Activated CD4-positive, alpha-beta T cell treated with anti-CD3 and anti-CD28 coated beads for 36 hours (primary cell): ENCODE data around the gene ATAD3C. TPM values are rescaled to one million over a fixed set of nuclear protein-coding genes. Genes with fewer than 3 reads are reported as not detected.
"Not testable (repeated sequence)": the region's sequence is repeated elsewhere in the genome, so short reads cannot be mapped to it uniquely, and the experiment has no call there.

Experiments
- ATAC-seq: fragments of 200-7000 bp; cut with Tn5 transposase; one replicate; pipeline ENCODE4 v1.10.0; 2021; ENCODE audit warnings: mild to moderate bottlenecking, moderate library complexity
- CTCF ChIA-PET: fragments of 350-600 bp; sonication (Branson Sonifier 250); formaldehyde crosslinking; loops from one replicate; lab custom pipeline; 2021; ENCODE audit warnings: antibody characterized with exemption; lab: Charles Lee
- POLR2A ChIA-PET: fragments of 350-600 bp; sonication (Branson Sonifier 250); formaldehyde crosslinking; loops from one replicate; lab custom pipeline; 2021; ENCODE audit warnings: antibody characterized with exemption, inconsistent platforms; lab: Charles Lee
- DNase-seq: peaks from one replicate; pipeline ENCODE4 v3.0.0-alpha.2; 2020
- H3K27ac Mint-ChIP-seq: one replicate; pipeline ENCODE4 v1.8.0; 2021; ENCODE audit warnings: mixed read lengths
- H3K27me3 Mint-ChIP-seq: one replicate; pipeline ENCODE4 v1.8.0; 2021; ENCODE audit warnings: mixed read lengths
- H3K36me3 Mint-ChIP-seq: one replicate; pipeline ENCODE4 v1.8.0; 2021; ENCODE audit warnings: low read depth, mixed read lengths
- H3K4me1 Mint-ChIP-seq: one replicate; pipeline ENCODE4 v1.8.0; 2021; ENCODE audit warnings: mixed read lengths
- H3K4me3 Mint-ChIP-seq: one replicate; pipeline ENCODE4 v1.8.0; 2021; ENCODE audit warnings: mild to moderate bottlenecking, moderate library complexity, mixed read lengths
- H3K9me3 Mint-ChIP-seq: one replicate; pipeline ENCODE4 v1.8.0; 2021; ENCODE audit warnings: low read depth, mixed read lengths
- intact Hi-C, 2 experiments: fragments of 100-400 bp; cut with DNase I in 1 of 2; cut with micrococcal nuclease in 1 of 2; formaldehyde crosslinking; loops; one replicate each; pipeline versions ENCODE4 v1.14.2 to v1.15.1; 2022 to 2024; cut with DNase I, micrococcal nuclease
- total RNA-seq, 2 experiments: library from RNA; stranded (reverse); gene quantifications; one replicate each; pipeline ENCODE4 v1.2.3, GENCODE V29; 2021

ATAD3C gene
- total RNA-seq, 2 experiments from 2014 or later: 0.30 to 0.39 TPM

GRCh38 chr1:1517973-1518620 is 68.6 kb downstream of the ATAD3C start:
- Mint-ChIP-seq H3K27ac (no peak overlapping the region), H3K4me1 (peaks cover 2% of the 10 kb centered on the region), H3K9me3 (no peaks in the 10 kb centered on the region), H3K27me3 (no peaks in the 10 kb centered on the region), H3K36me3 (peaks cover 21% of the 10 kb centered on the region), H3K4me3 (no peak overlapping the region)
- no peak for DNase-seq
- ChIA-PET POLR2A (no interaction called here), CTCF (no interaction called here)
- ATAC-seq: no peak
- intact Hi-C loops: loop anchor here in 1 of 2 experiments (10.0 kb wide), 1 partner anchor 243 kb away; the partner anchor contains the start of gene UBE2J2

DNA sequence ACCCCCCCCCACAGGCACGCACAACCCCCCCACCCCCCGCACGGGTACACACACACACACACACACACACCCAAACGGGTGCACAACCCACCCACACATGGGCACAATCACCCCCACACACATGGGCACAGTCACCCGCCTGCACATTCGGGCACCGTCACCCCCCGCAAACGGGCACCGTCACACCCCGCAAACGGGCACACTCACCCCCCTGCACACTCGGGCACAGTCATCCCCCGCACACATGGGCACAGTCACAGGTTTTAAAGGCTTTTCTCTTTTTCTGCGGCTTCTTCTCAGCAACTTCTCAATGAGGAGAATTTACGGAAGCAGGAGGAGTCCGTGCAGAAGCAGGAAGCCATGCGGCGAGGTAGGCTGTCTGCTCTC is 69.1 kb downstream of the ATAD3C start:
- intact Hi-C loops: loop anchor here in 1 of 2 experiments (10.0 kb wide), 1 partner anchor 244 kb away; the partner anchor contains the start of gene UBE2J2
- POLR2A ChIA-PET, H3K4me3 Mint-ChIP-seq, H3K9me3 Mint-ChIP-seq, DNase-seq, ATAC-seq, H3K27ac Mint-ChIP-seq, CTCF ChIA-PET, H3K4me1 Mint-ChIP-seq, H3K27me3 Mint-ChIP-seq: not testable (repeated sequence)
- H3K36me3 Mint-ChIP-seq: peaks cover 21% of the 10 kb centered on the region

Other genes starting within 250 kb of the ATAD3C start
- gene TNFRSF18, start 243.1 kb upstream of the ATAD3C start, total RNA-seq: 100 to 1,000 TPM in 1 of 2 experiments, 10 to 100 TPM in 1; 95.0 to 164 TPM
- 100 to 1,000 TPM; 340 to 418 TPM for gene TNFRSF4, start 235.5 kb upstream of the ATAD3C start, total RNA-seq
- 100 to 1,000 TPM; 108 to 128 TPM for gene SDF4, start 217.7 kb upstream of the ATAD3C start, total RNA-seq
- 10 to 100 TPM in 1 of 2 experiments, 1 to 10 TPM in 1; 9.4 to 12.2 TPM for gene B3GALT6, start 217.5 kb upstream of the ATAD3C start, total RNA-seq
- gene C1QTNF12, start 203.0 kb upstream of the ATAD3C start, total RNA-seq: 1 to 10 TPM; 1.1 to 1.6 TPM
- gene UBE2J2, start 175.8 kb upstream of the ATAD3C start, total RNA-seq: 10 to 100 TPM; 57.4 to 60.2 TPM
- gene SCNN1D, start 169.3 kb upstream of the ATAD3C start, total RNA-seq: 1 to 10 TPM; 3.6 to 3.8 TPM
- 10 to 100 TPM; 17.5 to 24.3 TPM for gene ACAP3, start 141.8 kb upstream of the ATAD3C start, total RNA-seq
- gene PUSL1, start 141.1 kb upstream of the ATAD3C start, total RNA-seq: 10 to 100 TPM; 13.7 to 18.0 TPM
- 100 to 1,000 TPM; 117 to 151 TPM for gene INTS11, start 125.0 kb upstream of the ATAD3C start, total RNA-seq
- 10 to 100 TPM in 1 of 2 experiments, 1 to 10 TPM in 1; 9.9 to 11.4 TPM for gene CPTP, start 124.9 kb upstream of the ATAD3C start, total RNA-seq
- gene TAS1R3, start 118.4 kb upstream of the ATAD3C start, total RNA-seq: under 1 TPM; 0.28 to 0.41 TPM
- 10 to 100 TPM; 35.3 to 35.5 TPM for gene DVL1, start 100.3 kb upstream of the ATAD3C start, total RNA-seq
- under 1 TPM; 0.25 to 0.49 TPM for gene MXRA8, start 91.1 kb upstream of the ATAD3C start, total RNA-seq
- 100 to 1,000 TPM in 1 of 2 experiments, 10 to 100 TPM in 1; 89.5 to 117 TPM for gene AURKAIP1, start 74.5 kb upstream of the ATAD3C start, total RNA-seq
- gene CCNL2, start 50.4 kb upstream of the ATAD3C start, total RNA-seq: 10 to 100 TPM; 73.6 to 89.7 TPM
- 100 to 1,000 TPM; 126 to 143 TPM for gene MRPL20, start 42.4 kb upstream of the ATAD3C start, total RNA-seq
- not detected for gene ANKRD65, start 28.4 kb upstream of the ATAD3C start, total RNA-seq
- gene VWA1, start 14.0 kb upstream of the ATAD3C start, total RNA-seq: under 1 TPM; 0.56 to 0.78 TPM
- gene ATAD3B, start 22.1 kb downstream of the ATAD3C start, total RNA-seq: 10 to 100 TPM; 26.2 to 39.2 TPM
- 10 to 100 TPM; 39.9 to 42.9 TPM for gene ATAD3A, start 62.5 kb downstream of the ATAD3C start, total RNA-seq
- under 1 TPM; 0.42 to 0.46 TPM for gene TMEM240, start 90.9 kb downstream of the ATAD3C start, total RNA-seq
- gene SSU72, start 125.2 kb downstream of the ATAD3C start, total RNA-seq: 100 to 1,000 TPM; 105 to 123 TPM
- gene FNDC10, start 150.4 kb downstream of the ATAD3C start, total RNA-seq: 1 to 10 TPM; 1.7 to 1.9 TPM
- gene MIB2, start 165.8 kb downstream of the ATAD3C start, total RNA-seq: 10 to 100 TPM; 37.1 TPM
- 1 to 10 TPM in 1 of 2 experiments, under 1 TPM in 1; 0.77 to 1.2 TPM for gene MMP23B, start 182.5 kb downstream of the ATAD3C start, total RNA-seq
- 10 to 100 TPM; 36.3 to 38.8 TPM for gene CDK11B, start 209.3 kb downstream of the ATAD3C start, total RNA-seq
- gene SLC35E2B, start 243.1 kb downstream of the ATAD3C start, total RNA-seq: 10 to 100 TPM; 24.2 to 27.6 TPM